Left ventricle myocardium superior (tissue), 1 donor: ENCODE results near the gene MON2. TPM values are rescaled to one million over a fixed set of nuclear protein-coding genes. Genes with fewer than 3 reads are reported as not detected.
"Not testable (repeated sequence)": the region's sequence is repeated elsewhere in the genome, so short reads cannot be mapped to it uniquely, and the experiment has no call there.

Experiments
- ATAC-seq: fragments of 200-7000 bp; cut with Tn5 transposase; one replicate; pipeline ENCODE4 v1.9.1; 2020; ENCODE audit warnings: mild to moderate bottlenecking, moderate library complexity
- DNase-seq: peaks from one replicate; pipeline ENCODE4 v3.0.0-alpha.2; 2020
- intact Hi-C: fragments of 100-400 bp; cut with micrococcal nuclease; formaldehyde crosslinking; loops from one replicate; pipeline ENCODE4 v1.11.0; 2022
- long read RNA-seq: library from polyadenylated mRNA; unstranded; transcript quantifications from one replicate; pipeline ENCODE4 v2.0.0, GENCODE V29; 2021
- total RNA-seq: library from RNA; stranded (reverse); fragmentation: NEBNext Ultra II Directional; extraction: Animal tissue kit (Norgen Biotek cat#: 25700); gene quantifications from one replicate; pipeline ENCODE4 v1.2.1, GENCODE V29; 2021
- donor health status: DM: no; HTN: yes; CAD: no; lungs with severe emphysema.

Gene MON2, protein sequence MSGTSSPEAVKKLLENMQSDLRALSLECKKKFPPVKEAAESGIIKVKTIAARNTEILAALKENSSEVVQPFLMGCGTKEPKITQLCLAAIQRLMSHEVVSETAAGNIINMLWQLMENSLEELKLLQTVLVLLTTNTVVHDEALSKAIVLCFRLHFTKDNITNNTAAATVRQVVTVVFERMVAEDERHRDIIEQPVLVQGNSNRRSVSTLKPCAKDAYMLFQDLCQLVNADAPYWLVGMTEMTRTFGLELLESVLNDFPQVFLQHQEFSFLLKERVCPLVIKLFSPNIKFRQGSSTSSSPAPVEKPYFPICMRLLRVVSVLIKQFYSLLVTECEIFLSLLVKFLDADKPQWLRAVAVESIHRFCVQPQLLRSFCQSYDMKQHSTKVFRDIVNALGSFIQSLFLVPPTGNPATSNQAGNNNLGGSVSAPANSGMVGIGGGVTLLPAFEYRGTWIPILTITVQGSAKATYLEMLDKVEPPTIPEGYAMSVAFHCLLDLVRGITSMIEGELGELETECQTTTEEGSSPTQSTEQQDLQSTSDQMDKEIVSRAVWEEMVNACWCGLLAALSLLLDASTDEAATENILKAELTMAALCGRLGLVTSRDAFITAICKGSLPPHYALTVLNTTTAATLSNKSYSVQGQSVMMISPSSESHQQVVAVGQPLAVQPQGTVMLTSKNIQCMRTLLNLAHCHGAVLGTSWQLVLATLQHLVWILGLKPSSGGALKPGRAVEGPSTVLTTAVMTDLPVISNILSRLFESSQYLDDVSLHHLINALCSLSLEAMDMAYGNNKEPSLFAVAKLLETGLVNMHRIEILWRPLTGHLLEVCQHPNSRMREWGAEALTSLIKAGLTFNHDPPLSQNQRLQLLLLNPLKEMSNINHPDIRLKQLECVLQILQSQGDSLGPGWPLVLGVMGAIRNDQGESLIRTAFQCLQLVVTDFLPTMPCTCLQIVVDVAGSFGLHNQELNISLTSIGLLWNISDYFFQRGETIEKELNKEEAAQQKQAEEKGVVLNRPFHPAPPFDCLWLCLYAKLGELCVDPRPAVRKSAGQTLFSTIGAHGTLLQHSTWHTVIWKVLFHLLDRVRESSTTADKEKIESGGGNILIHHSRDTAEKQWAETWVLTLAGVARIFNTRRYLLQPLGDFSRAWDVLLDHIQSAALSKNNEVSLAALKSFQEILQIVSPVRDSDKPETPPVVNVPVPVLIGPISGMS (N-terminal part only)
- total RNA-seq, result 17.6 TPM
- long read RNA-seq, partial matches to known transcripts, result 1 of 5 reads
- long read RNA-seq, other reads (novel, unspliced or antisense), result 4 of 5 reads

GRCh38 chr12:62466594-62467491 is at the start of gene MON2:
Gene MON2, plus strand, starts transcription at chr12:62466826. Its CDS starts 382 bp downstream, at chr12:62467208.
- peak; percentile 95 for DNase-seq
- intact Hi-C loops, result no loop called here
- ATAC-seq, result peak; percentile 100

DNA sequence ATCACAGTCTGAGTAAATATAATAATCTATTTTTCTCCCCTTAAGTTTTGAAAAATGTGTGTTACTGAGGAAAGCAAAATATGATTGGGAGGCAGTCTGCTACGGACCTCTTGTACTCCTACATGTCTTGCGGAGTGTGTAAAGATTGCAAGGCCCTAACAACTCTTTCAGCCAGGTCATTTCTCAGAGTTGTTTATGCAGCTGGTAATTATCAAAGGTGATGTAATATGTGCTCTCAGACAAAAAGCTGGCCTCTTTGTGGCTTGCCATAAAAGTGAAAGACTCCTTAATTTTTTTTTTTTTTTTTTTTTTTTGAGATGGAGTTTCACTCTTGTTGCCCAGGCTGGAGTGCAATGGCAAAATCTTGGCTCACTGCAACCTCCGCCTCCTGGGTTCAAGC is 40.5 kb upstream of the MON2 start:
- DNase-seq (no peak), ATAC-seq (no peak)
- intact Hi-C loops, result no loop called here

- DNase-seq (no peak), ATAC-seq (no peak)
- intact Hi-C loops, result no loop called here
These were observed 37.2 kb upstream of the MON2 start for GRCh38 chr12:62429457-62429856.

DNA sequence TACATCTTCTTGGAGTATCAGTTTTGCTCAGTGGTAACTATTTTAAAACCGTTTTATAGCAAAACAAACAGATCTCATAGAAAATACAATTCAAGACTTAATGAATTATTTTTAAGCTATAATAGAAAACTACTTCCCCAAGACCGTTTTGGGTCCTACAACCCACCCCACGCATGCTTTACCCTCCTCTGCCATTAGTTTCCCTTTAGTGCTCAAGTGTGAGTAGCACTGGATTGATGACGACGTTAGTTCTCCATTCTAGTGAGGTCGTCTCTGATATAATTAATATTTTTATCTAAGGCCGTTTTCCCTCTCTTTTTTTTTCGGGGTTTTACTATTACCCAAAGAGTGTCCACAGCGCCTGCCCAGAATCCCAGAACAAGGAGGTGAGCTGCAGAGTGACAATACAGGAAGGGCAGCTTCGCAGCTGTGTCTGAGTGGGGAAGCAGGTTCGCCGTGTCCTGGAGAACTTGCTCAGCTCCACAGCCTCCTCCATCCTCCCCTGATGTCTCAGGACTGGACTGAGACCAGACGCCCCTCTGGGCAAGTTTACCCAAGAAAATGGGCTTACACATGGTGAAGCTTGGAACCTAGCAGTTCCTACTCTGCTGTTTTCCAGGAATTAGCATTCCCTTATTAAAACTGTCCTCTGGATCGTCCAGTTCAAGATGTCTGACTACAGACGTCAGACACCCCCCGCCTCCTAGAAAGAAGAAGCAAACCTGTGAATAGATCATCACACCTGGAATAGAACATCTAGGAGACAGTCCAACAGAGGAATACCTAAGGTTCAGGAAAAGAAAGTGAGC is 31.9 kb upstream of the MON2 start:
- intact Hi-C loops, result loop anchor here (10.0 kb wide), 1 partner anchor 360 kb away; no protein-coding TSS in a partner anchor
- ATAC-seq, result no peak
- DNase-seq, result no peak

GRCh38 chr12:62435303-62436163 is 31.1 kb upstream of the MON2 start:
- DNase-seq (peak; percentile 46), ATAC-seq (peak; percentile 86)

DNA sequence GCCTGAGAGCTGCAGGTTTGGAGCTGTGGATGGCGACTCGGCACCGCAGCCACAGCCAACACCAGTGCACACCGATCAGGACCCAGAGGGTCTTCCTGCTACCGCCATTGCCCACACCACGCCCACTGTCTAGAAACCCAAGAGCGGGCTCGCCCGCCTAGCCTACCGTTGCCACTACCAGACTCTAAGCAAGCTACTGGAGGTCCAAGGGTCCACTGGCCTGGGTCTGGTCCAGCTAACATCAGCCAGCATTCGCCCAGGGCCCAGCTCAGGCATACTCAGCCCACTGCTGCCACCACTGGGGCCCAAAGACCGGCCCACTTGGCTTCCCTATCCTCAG is 30.5 kb upstream of the MON2 start:
- ATAC-seq (no peak), DNase-seq (no peak)
- intact Hi-C loops, result loop anchor here (10.0 kb wide), 1 partner anchor 359 kb away; no protein-coding TSS in a partner anchor

More at GRCh38 chr12:62435303-62436163, 31.1 kb upstream of the MON2 start:
- intact Hi-C loops, result loop anchor here (10.0 kb wide), 1 partner anchor 359 kb away; no protein-coding TSS in a partner anchor

DNA sequence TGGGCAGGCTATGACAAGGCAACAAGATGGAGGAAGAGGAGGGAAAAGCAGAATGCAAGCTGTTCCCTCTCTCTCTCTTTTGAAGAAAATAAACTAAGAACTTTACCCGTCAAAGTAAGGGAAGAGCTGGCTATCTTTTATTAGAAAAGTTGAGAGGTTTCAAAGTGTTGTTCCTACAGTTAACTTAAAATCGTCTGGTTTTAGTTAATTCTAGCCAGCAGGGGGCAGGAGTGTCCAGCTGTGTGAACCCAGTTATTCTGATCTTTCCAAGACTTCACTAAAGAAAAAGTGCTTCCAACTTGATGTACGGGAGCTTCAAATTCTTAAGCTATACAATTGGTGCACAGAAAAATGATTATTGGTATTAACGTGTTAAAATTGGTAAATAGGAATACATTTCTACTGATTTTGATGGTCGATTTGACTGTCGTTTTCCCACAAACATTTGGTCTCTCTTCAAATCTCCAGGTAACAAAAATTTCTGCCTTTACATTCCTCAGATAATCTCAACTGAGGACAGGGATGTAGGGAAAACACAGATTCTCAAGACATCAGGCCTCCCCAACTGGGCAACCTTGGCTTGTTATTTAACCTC is 28.4 kb upstream of the MON2 start:
- DNase-seq (no peak), ATAC-seq (peak; percentile 38)
- intact Hi-C loops, result loop anchor here (10.0 kb wide), 1 partner anchor 357 kb away; no protein-coding TSS in a partner anchor

DNA sequence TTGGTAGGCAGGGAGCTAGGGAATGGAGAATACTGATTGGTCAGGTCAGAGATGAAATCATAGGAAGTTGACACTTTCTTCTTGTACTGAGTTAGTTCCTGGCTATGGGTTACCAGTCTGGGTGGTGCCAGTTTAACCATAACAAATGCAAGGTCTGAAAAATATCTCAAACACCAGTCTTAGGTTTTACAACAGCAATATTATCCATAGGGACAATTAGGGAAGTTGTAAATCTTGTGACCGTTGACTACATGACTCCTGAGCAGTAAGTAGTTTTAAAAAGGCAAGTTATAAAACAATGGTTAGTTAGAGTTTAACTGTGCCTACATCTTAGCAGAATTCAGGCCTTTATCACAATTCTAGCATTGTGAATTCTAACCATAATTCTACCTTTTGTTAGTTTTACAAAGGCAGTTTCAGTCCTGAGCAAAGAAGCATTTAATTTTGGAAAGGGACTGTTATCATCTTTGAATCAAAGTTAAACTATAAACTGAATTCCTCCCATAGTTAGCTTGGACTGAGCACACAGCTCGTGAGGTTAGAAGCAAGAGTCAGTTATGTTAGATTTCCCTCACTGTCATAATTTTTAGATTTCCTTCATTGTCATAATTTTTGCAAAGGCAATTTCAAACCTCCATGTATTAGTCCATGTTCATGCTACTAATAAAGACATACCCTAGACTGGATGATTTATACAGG is 19.7 kb upstream of the MON2 start:
- no peak for DNase-seq
- intact Hi-C loops, result no loop called here
- ATAC-seq, result no peak

GRCh38 chr12:62448436-62448835 is 18.2 kb upstream of the MON2 start:
- ATAC-seq (no peak), DNase-seq (no peak)
- intact Hi-C loops, result no loop called here

DNA sequence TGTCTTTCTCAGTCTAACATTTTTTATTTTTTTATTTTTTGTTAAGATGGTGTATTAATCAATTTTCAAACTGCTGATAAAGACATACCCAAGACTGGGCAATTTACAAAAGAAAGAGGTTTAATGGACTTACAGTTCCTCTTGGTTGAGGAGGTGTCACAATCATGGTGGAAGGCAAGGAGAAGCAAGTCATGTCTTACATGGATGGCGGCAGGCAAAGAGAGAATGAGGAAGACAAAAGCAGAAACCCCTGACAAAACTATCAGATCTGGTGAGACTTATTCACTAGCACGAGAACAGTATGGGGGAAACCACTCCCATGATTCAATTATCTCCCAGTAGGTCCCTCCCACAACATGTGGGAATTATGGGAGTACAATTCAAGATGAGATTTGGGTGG is 11.2 kb upstream of the MON2 start:
- ATAC-seq, intact Hi-C loops, DNase-seq: not testable (repeated sequence)

DNA sequence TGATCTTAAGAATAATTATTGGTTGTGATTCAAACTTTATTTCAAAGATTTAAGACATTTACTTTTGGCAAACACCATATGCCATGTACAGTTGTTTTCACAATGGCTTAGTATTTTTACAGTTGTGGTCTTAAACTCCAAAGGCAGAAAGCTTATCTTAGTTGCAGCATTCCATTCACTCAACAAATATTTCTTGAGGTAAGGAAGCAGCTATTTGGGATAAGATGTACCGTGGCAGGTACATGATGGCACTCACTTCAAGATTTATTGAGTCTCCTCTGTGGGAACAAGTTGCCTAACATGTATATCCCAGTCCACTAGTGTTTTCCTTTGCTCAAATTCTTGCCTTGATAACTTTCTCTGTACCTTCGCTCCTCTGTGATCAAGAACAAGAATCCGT is 8.0 kb upstream of the MON2 start:
- DNase-seq, result no peak
- ATAC-seq, result no peak
- intact Hi-C loops, result no loop called here

GRCh38 chr12:62459976-62460375 is 6.7 kb upstream of the MON2 start:
- ATAC-seq, result no peak
- intact Hi-C loops, result no loop called here
- DNase-seq, result no peak

DNA sequence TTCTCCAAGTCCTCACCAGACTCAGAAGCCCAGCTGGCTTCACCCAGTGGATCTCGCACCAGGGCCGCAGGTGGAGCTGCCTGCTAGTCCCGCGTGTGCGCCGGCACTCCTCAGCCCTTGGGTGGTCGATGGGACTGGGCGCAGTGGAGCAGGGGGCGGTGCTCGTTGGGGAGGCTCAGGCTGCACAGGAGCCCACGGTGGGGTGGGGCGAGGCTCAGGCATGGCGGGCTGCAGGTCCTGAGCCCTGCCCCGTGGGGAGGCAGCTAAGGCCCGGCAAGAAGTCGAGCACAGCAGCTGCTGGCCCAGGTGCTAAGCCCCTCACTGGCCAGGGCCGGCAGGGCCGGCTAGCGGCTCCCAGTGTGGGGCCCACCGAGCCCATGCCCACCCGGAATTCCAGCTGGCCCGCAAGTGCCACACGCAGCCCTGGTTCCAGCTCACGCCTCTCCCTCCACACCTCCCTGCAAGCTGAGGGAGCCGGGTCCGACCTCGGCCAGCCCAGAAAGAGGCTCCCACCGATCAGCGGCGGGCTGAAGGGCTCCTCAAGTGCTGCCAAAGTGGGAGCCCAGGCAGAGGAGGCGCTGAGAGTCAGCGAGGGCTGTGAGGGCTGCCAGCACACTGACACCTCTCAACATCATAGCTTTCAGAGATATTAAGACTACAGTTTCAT is 5.3 kb upstream of the MON2 start:
- ATAC-seq, intact Hi-C loops, DNase-seq: not testable (repeated sequence)

DNA sequence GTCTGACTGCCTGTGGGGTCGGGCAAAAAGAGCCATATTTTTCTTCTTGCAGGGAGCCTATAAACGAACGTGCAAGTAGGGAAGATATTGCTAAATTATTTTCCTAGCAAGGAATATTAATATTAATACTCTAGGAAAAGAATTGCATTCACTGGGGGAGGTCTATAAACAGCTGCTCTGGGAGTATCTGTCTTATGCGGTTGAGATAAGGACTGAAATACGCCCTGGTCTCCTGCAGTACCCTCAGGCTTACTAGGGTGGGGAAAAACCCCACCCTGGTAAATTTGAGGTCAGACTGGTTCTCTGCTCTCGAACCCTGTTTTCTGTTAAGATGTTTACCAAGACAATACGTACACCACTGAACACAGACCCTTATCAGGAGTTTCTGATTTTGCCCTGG is 3.4 kb upstream of the MON2 start:
- DNase-seq, intact Hi-C loops: not testable (repeated sequence)

GRCh38 chr12:62466018-62466593 is 520 bp upstream of the MON2 start:
- ATAC-seq (peak; percentile 71), DNase-seq (peak; percentile 48)
- intact Hi-C loops, result no loop called here

More for the DNA sequence above, 3.4 kb upstream of the MON2 start:
- not testable (repeated sequence) for ATAC-seq
